Measurements from ENCODE around the gene RTN4RL1.
A peak's percentile ranks its signal among the peaks of the same experiment; 100 is the strongest.

Gene RTN4RL1

DNA sequence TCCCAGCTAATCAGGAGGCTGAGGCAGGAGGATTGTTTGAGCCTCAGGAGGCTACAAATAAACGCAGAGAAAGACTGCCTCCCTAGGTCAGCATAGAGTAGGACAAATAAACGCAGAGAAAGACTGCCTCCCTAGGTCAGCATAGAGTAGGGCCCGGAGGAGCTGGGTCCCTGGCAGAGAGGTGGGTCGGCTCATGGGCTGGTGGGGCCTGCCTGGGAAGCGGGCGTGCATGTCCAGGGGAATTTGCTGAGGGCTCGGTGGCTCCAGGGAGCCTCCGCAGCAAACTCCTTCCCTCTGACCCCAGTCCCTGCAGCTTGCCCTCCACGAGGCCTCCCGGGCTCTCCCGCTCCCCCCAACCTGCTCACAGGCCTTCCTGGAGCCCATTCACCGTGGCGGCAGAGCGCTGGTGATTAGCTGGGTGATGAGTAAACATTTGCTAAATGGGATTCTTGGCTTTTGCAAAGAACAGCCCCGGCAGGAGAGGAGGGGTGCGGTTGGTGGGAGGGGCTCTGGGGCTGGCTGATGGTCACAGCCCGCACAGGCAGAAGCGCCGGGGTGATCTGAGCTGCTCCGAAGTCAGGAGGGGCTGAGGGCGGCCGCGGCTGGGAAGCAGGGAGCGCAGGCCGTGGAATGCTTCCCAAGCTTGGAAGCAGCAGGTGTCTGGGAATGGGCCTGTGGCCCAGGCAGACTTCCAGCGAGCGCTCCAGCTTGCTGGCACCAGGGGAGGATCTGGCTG is 93.1 kb downstream of the RTN4RL1 start:
- DNase-seq, result peak in 28 of 56 donors; percentile 8 to 63 (median 28)

DNA sequence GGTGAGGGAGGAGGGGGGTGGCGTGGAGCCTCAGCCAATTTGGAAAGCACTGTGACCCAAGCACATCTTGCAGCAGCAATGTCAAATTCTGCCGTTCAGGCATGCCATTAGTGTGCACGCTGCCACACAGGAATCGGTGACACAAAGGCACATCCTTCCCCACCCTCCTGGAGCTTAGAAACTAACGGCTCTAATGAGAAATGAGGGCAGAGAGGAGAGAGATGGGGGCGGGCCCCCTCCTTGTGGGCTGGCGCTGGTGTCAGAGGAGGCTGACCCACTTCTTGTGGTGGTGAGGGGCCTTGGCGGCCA is 94.8 kb downstream of the RTN4RL1 start:
- peak in 12 of 56 donors; percentile 8 to 46 (median 28) for DNase-seq

DNA sequence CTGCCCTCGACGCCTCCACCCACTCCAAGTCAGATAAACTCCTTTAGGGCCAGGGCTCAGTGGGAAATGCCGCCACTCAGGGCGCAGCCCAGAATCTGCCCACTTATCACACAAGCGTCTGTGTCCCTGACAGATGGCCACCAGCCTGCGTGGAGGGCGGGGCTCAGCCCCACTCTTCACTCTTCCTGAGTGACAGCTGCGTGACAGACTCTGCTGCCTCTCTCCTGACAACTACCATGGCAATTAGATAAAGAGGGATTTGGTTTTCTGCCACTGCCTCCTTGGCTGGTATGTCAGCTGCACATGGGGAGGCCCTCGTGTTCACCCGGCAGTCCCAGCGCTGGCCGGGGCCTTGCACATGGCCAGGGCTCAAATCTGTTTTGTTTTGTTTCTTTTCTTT is 96.2 kb downstream of the RTN4RL1 start:
- no peak for DNase-seq

DNA sequence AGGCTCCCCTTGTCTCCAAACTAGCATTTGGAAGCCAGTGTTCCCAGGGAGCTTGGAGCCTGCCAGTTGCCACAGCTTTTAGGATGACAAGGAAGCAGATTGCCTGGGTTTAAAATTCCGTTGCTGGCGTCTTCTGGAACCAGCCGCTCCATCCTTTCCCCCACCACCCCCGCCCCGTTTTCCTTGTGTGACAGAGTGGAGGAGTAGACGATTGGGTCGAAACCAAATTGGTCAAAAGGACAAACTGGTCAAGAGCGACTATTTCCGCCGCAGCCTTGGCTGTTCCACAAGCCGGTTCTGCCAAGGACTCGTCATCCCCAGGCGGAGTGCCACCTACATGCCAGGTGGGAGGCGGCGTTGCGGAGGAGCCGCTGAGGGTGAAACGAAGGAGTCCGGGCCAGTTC is 104.2 kb downstream of the RTN4RL1 start:
- DNase-seq, result peak in 42 of 56 donors; percentile 10 to 79 (median 40)

DNA sequence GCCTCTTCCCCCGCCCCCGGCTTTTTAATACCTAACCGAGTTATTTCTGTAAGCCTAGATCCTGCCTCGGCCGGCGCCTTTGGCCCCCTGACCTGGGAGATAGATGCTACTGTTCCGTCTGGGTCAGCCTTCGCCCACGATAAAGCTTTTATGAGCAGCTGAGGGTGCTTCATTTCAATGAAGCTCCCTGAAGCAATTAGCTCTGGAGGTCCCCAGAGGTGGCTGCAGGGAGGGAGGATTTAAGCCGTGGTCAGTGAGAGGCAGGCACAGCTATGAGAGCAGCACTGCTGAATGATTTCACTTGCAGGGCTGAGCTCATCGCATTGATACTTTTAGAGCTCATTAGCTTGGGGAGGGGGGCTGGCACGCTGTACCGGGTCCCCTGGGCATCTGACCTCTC is 105.9 kb downstream of the RTN4RL1 start:
- DNase-seq, result no peak

DNA sequence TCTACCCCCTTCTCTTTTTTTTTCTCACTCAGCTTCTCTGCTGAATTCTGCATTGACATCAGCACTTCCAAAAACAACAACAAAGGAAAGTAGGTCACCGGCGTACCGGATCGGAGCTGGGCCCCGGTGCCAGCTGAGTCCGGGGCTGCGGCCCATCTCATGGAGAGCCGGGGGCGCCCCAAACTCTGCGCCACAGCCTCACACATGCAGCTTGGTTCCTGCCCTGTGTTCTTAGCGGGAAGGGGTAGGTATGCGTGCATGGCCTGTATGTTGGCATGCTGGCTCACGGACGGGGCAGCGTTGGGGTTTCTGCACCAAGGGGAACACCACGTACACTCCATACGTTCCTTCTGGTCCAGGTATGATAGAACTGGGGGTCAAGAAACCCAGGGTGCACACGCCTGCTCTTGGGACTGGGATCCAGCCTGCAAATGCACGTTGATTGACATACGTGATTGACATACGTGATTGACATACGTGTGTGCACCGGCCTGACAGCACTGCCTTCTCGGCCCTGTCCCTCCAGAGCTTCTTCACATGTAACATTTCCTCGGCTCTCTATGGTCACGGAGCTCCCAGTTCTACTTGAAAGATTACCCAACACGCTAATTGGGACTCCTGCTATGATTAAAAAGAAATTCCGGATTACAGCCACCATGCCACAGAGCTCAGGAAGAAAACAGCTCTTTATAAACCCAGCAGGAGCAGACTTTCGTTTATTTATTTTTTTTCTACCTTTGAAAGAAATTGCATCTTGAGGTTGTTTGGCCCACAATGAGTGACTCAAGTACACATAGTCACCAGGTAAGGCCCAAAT is 106.6 kb downstream of the RTN4RL1 start:
- DNase-seq, result no peak

DNA sequence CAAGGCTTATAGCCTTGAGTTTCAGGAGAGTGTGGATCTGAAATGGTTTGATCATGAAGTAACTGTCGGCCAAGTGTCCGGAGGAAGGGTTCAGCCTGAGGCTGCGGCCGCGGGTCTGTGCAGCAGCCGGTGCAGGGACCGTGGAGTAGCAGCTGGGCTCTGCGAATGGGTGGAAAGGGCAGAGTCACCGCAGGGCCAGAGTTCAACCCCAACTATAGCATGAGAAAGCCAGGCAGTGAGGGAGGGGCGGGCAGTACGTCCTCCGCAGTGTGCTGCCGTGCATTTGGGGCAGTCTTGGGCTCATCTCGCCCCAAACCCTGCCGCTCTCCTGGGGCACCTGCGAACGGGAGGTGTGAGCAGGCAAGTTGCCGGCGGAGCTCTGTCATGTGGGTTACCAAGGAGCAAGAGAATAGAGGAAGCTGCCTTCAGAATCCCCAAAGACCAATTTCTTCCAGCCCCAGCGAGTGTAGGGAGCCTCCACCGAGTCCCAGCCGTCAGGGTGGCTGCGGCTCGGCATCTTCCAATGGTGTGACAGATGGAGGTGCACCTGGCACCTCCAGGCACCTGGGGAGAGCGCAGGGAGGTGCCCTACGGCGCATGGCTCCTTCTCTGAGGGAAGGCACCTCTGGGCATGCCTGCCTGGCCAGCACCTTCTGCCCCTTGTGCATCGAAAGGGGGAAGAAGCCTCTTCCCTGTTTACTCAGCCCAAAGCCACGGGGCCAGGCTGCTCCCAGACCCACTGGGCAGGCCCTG is 108.0 kb downstream of the RTN4RL1 start:
- no peak for DNase-seq

DNA sequence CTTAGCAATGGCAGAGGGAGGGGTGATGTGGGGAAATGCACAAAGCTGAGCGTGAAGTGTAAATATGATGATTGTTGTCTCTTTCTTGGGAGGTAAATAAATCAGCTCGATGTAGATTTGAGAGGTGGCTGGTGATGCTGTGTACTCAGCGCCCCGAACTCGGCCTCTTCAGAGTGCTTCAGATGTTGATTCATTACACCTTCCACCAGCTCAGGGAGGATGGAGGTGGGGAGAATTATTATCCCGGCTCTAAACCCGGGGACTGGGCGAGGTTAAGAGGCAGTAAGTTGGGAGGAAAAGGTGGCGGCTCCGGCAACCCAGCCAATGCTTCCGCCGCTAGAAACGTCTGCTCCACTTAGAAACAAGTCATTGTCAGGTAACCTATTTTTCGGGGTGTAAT is 108.8 kb downstream of the RTN4RL1 start:
- no peak for DNase-seq

DNA sequence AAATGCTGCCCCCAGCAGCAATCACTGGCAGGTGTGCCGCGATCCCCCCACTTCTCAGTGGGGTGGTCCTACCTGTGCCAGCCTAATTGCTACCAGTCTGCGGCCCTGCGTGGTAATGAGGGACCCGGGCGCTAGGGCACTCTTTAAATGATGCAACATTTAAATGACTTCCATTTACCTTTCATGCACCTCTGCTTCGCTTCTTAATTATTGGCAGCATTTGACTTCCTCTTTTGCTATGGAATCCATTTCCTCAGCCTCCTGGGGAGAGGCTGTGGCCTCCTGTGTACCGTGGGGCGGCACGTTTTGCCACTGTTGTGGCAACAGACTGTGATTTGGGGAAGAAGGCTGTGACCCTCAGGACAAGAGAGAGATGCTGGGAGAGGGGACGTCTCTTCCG is 109.2 kb downstream of the RTN4RL1 start:
- no peak for DNase-seq

DNA sequence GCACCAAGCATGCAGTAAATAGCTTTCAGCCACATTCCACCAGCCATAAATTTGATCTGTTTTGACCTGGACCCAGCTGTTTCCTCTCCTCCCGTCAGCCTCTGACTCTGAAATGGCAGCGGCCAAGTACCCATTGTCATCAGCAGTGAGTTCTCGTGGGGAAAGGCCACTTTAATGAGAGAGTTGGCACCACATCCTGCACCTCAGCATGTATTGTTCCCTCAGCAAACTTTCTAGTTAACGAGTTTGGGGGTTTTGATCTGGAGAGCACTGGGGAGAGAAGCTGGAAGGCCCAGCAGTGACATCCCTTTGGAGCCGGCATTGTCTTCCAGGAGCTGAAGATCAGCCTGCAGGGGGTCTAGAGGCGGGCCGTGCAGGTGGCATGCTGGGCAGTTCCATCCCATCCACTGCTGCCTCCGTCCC is 110.5 kb downstream of the RTN4RL1 start:
- no peak for DNase-seq

DNA sequence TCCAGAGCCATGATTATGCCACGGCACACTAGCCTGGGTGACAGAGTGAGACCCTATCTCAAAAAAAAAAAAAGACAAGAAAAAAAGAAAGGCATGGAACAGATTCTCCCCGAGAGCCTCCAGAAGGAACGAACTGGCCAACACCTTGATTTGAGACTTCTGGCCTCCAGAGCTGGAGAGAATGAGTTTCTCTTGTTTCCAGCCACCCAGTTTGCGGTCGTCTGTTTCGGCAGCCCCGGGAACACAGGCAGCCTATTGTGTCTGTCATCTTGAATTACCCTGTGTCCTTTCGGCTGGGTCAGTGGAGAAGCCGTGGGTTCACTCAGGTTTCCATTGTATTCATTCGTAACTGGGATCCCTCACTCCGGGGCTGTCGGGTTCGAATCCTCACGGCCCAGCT is 111.4 kb downstream of the RTN4RL1 start:
- no peak for DNase-seq

DNA sequence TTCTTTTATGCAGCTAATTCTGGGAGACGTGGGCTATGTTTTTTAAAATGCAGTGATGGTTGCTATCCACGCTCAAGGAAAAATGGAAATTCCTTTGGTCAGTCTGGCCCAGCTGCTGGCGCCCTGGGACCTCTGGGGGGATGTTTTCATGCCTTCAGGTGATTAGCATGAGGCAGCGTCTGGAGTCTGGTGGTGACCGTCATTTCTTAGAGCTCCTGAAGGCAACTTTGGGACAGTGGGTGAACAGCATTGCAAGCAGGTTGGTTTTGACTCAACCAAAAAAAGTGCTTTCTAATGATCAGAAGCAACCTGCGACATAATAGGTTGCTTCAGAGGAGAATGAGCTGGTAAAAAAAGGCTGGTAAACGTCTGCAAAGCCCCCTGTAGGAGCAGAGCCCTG is 113.0 kb downstream of the RTN4RL1 start:
- no peak for DNase-seq

DNA sequence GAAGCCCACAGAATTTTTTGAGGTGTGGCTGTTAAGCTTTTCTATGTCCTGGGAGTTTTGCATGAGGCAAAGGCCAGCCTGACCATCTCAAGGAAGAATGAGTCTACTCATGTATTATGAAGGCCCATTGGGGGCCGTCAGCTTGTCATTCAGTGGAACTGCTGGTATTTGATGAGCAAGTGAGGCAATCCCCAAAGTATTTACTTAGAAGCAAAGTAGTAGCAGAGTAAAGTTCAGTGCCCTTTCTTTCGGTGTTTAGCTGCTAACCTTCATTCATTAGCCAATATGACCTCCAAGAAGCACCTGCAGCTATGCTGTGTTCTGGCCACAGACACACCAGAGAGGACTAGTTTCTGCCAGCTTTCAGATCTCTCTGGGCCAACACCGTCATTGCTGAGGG is 115.1 kb downstream of the RTN4RL1 start:
- DNase-seq, result no peak

DNA sequence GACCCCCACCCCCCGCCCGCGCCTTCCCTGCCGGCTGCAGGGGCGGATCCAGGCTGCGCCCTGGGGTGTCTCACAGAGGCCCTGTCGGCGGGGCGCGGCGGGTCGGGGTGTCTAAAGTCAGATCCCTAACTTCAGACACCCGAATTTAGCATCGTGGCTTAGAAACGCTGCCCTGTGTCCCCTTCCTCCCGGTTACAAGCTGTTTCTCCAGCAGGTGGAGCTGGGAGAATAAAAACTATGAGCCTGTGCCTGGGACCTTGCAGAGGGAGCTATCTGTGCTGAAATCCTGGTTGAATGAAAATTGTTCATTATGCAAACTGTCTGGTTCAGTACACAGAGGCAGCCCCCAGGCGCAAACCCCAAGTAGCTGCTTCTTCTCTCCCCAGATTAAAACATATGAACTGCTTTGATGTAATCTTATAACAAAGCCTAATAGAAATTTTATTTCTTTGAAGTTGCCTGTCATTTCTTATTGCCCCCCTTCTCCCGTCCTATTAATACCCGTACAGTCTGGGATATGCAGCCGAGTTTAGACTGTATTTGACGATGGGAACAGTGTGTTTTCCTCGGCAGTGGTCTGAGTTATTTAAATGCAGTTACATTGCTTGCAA is 116.3 kb downstream of the RTN4RL1 start:
- DNase-seq, result peak in 39 of 56 donors; percentile 5 to 77 (median 42)

DNA sequence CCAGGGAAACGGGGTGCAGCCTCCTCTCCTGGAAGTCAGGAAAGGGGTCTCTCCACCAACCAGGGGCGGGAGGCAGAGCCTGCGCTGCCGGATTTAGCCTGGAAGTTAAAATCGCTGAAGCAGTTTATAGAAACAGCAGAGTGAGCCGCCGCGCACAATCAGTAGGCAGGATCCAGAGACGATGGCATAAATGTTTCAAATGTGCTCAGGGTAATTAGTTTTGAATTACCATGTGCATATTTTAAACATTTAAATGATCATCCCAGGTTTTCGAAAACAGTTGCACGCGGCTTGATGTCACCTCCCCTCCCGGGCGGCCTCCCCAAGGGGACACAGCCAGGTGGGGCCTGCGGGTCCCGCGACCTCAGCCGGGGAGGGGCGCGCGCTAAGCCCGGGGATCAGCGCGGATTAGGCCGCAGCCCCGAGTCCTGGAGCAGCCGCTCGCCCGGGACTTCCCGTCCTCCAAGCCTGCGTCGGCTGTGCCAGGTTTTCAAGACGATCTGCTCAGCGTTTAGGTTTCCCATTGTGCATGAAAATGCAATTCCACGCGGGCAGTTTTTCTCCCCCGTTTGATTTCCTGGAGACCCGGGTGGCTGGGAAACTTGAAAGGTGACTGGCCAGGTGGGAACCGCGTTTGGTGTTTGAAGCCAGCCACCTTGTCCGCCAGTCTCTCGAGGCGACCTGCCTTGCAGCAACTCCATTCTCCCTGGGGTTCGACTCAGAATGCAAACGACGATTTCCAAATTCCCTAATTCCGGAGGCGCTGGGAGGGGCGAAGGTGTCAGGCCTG is 117.0 kb downstream of the RTN4RL1 start:
- DNase-seq, result peak in 14 of 56 donors; percentile 16 to 70 (median 32)

DNA sequence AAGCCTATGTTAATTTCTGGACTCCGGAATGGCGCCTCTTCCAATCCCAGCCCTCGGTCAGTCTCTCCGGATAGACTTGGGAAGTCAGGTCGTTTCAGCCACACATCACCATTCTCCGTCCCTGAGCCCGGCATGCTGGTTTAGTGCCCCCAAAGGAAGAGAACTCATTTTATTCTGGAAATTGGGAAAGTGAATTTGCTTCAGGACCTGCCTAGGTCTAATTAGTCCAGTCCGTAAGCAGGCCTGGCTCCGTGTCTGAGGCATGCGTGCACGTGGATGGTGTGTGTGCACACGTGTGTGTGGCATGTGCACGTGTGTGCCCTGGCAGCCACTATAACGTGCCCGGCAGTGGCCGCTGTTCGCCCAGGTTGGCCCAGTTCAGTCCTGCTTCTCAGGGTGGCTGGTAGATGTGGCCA is 117.9 kb downstream of the RTN4RL1 start:
- no peak for DNase-seq

DNA sequence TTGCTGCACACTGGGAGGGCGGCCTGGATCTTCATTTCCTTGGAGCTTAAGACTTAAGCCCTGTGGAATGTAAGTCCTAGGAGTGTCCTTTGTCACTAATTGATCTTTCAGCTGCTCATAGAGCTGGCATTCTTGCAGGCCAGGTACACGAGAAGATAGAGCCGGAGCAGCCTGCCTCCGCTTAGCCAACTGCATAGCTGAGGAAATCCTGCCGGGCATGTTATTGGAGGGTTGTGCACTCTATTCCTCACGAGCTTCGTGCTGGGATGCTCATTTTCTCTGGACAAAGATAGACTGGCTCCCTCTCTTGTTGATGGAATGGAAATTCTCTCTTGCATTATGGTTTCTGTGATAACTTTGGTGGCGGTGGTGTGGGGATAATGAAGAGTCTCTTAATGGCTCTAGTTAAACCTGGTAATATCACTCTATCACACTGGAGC is 118.5 kb downstream of the RTN4RL1 start:
- no peak for DNase-seq

DNA sequence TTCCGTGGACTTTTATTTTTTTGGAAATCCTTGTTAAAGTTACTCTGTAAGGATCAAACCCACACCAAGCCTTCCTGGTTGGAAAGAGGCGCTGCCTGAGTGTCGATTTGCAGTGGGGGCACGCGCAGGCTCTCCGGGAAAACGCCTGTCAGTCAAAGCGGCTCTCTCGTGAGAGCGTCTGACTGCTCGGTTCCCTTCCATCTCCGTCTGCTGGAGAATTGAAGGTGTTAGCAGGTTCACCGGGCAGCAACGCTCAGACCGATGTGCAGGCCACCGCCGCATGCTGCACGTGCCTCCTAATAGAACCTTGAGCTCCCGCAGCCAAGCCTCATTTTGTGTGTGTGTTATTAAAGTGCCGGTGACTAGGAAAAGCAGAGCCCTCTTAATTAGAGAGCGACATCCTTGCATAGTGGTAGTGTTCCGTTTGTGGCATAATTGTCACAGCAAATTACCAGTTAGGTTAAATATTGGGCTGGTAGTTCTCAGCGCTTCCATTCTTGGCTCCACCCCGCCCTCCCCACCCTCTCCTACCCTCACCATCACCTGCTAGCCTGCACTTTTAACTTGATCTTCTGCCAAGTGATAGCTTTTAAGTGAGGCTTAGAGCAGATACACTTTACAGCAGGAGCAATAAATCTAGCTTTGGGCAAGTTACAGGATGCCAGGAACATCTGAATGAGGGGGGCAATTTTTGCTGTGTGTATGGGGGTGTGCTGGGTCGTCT is 119.8 kb downstream of the RTN4RL1 start:
- DNase-seq, result peak in 16 of 56 donors; percentile 3 to 58 (median 20)

DNA sequence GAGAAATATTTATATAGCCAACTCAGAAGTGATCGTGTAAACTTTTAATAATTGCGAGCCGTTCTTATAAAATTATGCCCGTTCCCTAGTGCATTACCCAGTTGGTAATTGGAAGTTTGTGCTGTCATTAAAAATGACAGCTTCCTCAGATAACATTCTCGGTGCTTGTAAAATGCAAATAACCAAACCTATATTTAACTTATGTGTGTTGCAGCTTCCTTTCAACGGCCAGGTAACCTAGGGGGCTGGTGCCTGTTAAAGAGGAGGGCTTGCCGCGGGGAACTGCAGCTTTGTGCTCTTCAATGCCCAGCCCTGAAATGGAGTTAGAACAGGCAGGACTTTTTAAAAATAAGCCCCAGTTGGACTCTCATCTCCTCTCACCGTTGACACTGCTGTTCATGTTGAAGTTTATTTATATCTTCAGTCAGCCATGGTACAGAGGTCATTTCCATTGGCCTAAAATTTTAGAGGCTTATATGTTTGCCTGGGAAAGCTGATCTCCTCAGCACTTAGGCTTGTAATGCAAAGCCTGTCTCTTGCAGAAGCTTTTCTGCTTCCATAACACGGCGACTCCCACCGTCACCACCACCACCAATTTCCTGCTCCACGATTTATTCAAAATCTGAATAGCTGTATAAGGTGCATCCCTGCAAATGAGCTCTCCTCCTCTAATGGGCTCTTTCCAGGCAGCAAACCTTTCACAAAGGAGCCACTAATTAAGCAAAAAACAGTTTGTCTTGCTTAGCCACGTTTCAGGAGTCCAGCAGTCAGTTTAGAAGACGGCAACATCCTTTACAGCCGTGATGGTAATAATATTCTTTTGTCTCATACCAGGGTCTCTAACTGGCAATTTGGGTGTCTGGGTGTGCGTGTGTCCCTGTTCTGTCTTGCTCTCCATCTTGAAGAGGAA is 120.6 kb downstream of the RTN4RL1 start:
- no peak for DNase-seq

Data from nucleus accumbens (tissue), 56 donors.